HepG2 (cell line): ENCODE measurements around the gene SLC12A1. TPM values are rescaled to one million over a fixed set of nuclear protein-coding genes. Genes with fewer than 3 reads are reported as not detected.

Source experiments
- ARNT2 ChIP-seq: sonication (generic); formaldehyde crosslinking; IDR thresholded peaks from 2 replicates; pipeline ENCODE4 v1.8.0; 2022; ENCODE audit warnings: mild to moderate bottlenecking, low read depth, missing genetic modification reagents, moderate library complexity
- BCL3 ChIP-seq: sonication (generic); formaldehyde crosslinking; IDR thresholded peaks from 2 replicates; pipeline ENCODE4 v1.5.1; 2020; ENCODE audit warnings: mild to moderate bottlenecking, missing genetic modification reagents, moderate library complexity
- CBX5 ChIP-seq: sonication (generic); formaldehyde crosslinking; IDR thresholded peaks from 2 replicates; pipeline ENCODE4 v1.4.0; 2020; ENCODE audit warnings: missing genetic modification reagents, borderline replicate concordance
- HOXA3 ChIP-seq: sonication (generic); formaldehyde crosslinking; IDR thresholded peaks from 2 replicates; pipeline ENCODE4 v1.5.0; 2020; ENCODE audit warnings: missing genetic modification reagents
- KLF9 ChIP-seq: IDR thresholded peaks from 2 replicates; pipeline ENCODE4 v1.6.1; 2016; ENCODE audit warnings: low read depth
- REPIN1 ChIP-seq: sonication (generic); formaldehyde crosslinking; IDR thresholded peaks from 2 replicates; pipeline ENCODE4 v1.8.0; 2022; ENCODE audit warnings: missing genetic modification reagents, low read depth, mild to moderate bottlenecking, borderline replicate concordance
- RNF2 ChIP-seq: fragments of 450-650 bp; conservative IDR thresholded peaks from 2 replicates; pipeline ENCODE4 v1.6.1; 2016; ENCODE audit warnings: low read depth
- SOX5 ChIP-seq: IDR thresholded peaks from 2 replicates; pipeline ENCODE4 v1.6.1; 2016; ENCODE audit warnings: borderline replicate concordance
- TRIM24 ChIP-seq: sonication (generic); formaldehyde crosslinking; IDR thresholded peaks from 2 replicates; pipeline ENCODE4 v1.8.0; 2022; ENCODE audit warnings: mild to moderate bottlenecking, missing genetic modification reagents
- WIZ ChIP-seq: sonication (generic); formaldehyde crosslinking; IDR thresholded peaks from 2 replicates; pipeline ENCODE4 v1.5.1; 2020; ENCODE audit warnings: mild to moderate bottlenecking, missing genetic modification reagents
- ZFY ChIP-seq: sonication (generic); formaldehyde crosslinking; IDR thresholded peaks from 2 replicates; pipeline ENCODE4 v1.4.0; 2020; ENCODE audit warnings: missing genetic modification reagents
- ZMAT3 ChIP-seq: sonication (generic); formaldehyde crosslinking; conservative IDR thresholded peaks from 2 replicates; pipeline ENCODE4 v1.7.0; 2021; ENCODE audit warnings: missing genetic modification reagents
- ZMYM4 ChIP-seq: sonication (generic); formaldehyde crosslinking; IDR thresholded peaks from 2 replicates; pipeline ENCODE4 v1.8.1; 2023; ENCODE audit warnings: mild to moderate bottlenecking, missing genetic modification reagents
- ZNF614 ChIP-seq: IDR thresholded peaks from 2 replicates; pipeline ENCODE4 v1.6.1; 2018; ENCODE audit warnings: missing biosample characterization, missing genetic modification reagents, inconsistent platforms, borderline replicate concordance
- ZNF740 ChIP-seq: sonication (generic); formaldehyde crosslinking; IDR thresholded peaks from 2 replicates; pipeline ENCODE4 v1.4.0; 2020; ENCODE audit warnings: missing genetic modification reagents
- polyA plus RNA-seq, 8 experiments: library from polyadenylated mRNA; depleted of rRNA in 3 of 8; stranded (reverse) in 7 of 8; unstranded in 1 of 8; fragments of >200 nt; fragmentation: Illumina TruSeq in 4 of 8; extraction: Trizol in 4 of 8; gene quantifications; 2 replicates each; pipeline versions ENCODE4 v1.2.1 to v1.2.3, GENCODE V29; 2011 to 2016; ENCODE audit warnings: low read depth in 4 of 8, missing spikeins in 1 of 8, mixed read lengths in 1 of 8; ENCODE audit not compliant: insufficient read depth in 1 of 8
- total RNA-seq, 5 experiments: library from RNA; depleted of rRNA; stranded (reverse); fragments of >200 nt; fragmentation: Illumina TruSeq; extraction: Trizol; gene quantifications; 2 replicates each; pipeline ENCODE4 v1.2.3, GENCODE V29; 2016; ENCODE audit warnings: low read depth in 1 of 5
- TF ChIP-seq, protein P1 (sequence below): sonication (generic); formaldehyde crosslinking; IDR thresholded peaks from 2 replicates; pipeline ENCODE4 v1.8.0; 2022; ENCODE audit warnings: mild to moderate bottlenecking, missing genetic modification reagents, moderate library complexity
- TF ChIP-seq, protein P2 (sequence below), 2 experiments: fragments of 450-650 bp in 1 of 2; sonication (generic) in 1 of 2; formaldehyde crosslinking in 1 of 2; IDR thresholded peaks; 2 replicates each; pipeline versions ENCODE4 v1.6.1 to v1.8.0; 2016 to 2022; ENCODE audit warnings: antibody characterized with exemption in 1 of 2, mild to moderate bottlenecking in 1 of 2, missing genetic modification reagents in 1 of 2

Gene SLC12A1
- total and polyA plus RNA-seq, 2 of the 13 experiments (the other 11 are each of a cell fraction or from before 2014, with no cell fraction given): not detected

DNA sequence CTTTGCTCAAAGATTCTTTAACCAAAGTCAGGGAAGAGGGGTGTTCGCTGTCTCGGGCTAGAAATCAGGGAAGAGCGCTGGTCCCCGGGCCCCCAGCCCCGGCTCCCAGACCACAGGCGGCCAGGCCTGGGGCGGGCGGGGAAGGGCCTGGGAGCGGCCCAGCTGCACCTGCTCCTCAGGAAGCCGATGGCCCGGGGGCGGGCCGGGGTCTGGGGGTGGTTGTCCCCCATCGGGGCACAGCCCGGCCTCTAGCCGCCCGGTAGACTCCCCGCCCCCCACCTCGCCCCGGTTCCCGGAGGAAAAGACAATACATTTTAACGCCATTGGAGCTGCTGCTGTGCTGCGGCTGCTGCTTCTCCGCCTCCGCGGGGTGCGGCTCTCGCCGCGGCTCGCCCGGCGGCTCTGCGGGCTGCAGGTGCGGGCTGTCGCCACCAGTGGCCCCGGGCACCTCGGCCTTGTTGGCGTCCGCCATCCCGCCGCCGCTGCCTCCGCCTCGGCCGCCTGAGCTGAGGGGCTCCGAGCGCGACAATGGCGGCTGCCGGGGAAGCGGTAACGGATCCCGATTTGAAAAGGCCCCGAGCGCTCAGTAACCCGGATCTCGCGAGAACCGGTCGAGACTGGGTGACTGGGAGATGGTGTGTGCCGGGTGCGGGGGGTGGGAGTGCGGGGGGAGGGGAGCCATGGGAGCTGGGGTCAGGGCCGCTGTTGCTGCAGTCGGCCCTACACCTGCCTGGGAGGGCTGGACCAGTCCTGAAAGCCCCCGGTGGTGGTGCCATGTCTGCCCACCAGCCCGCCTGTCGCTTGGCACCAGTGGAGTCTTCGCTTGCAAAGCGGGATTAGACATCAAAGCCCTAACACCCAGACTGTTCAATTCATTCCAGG is 28.1 kb upstream of the SLC12A1 start, which contains the start of gene MYEF2 (continued):
- no peak for TF ChIP-seq BCL3 (CRISPR knock-in tag)
- no peak for TF ChIP-seq ZNF614 (CRISPR knock-in tag)
- TF ChIP-seq TRIM24 (CRISPR knock-in tag): no peak
- TF ChIP-seq, protein P1, sequence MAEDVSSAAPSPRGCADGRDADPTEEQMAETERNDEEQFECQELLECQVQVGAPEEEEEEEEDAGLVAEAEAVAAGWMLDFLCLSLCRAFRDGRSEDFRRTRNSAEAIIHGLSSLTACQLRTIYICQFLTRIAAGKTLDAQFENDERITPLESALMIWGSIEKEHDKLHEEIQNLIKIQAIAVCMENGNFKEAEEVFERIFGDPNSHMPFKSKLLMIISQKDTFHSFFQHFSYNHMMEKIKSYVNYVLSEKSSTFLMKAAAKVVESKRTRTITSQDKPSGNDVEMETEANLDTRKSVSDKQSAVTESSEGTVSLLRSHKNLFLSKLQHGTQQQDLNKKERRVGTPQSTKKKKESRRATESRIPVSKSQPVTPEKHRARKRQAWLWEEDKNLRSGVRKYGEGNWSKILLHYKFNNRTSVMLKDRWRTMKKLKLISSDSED (CRISPR knock-in tag): no peak
- peak; percentile 64; the same call in 1 of the 2 replicates for TF ChIP-seq RNF2
- TF ChIP-seq REPIN1 (CRISPR knock-in tag): peak; percentile 66; the same call in 1 of the 2 replicates
- no peak for TF ChIP-seq ZNF740
- peak; percentile 67 for TF ChIP-seq ZFY (CRISPR knock-in tag)
- no peak for TF ChIP-seq SOX5 (CRISPR knock-in tag)
- TF ChIP-seq ZMAT3 (CRISPR knock-in tag): no peak
- TF ChIP-seq ARNT2 (CRISPR knock-in tag): peak; percentile 51; the same call in 1 of the 2 replicates
- TF ChIP-seq HOXA3 (CRISPR knock-in tag): peak; percentile 36; the same call in 1 of the 2 replicates
- no peak for TF ChIP-seq WIZ
- TF ChIP-seq KLF9 (CRISPR knock-in tag): no peak
- TF ChIP-seq, protein P2, sequence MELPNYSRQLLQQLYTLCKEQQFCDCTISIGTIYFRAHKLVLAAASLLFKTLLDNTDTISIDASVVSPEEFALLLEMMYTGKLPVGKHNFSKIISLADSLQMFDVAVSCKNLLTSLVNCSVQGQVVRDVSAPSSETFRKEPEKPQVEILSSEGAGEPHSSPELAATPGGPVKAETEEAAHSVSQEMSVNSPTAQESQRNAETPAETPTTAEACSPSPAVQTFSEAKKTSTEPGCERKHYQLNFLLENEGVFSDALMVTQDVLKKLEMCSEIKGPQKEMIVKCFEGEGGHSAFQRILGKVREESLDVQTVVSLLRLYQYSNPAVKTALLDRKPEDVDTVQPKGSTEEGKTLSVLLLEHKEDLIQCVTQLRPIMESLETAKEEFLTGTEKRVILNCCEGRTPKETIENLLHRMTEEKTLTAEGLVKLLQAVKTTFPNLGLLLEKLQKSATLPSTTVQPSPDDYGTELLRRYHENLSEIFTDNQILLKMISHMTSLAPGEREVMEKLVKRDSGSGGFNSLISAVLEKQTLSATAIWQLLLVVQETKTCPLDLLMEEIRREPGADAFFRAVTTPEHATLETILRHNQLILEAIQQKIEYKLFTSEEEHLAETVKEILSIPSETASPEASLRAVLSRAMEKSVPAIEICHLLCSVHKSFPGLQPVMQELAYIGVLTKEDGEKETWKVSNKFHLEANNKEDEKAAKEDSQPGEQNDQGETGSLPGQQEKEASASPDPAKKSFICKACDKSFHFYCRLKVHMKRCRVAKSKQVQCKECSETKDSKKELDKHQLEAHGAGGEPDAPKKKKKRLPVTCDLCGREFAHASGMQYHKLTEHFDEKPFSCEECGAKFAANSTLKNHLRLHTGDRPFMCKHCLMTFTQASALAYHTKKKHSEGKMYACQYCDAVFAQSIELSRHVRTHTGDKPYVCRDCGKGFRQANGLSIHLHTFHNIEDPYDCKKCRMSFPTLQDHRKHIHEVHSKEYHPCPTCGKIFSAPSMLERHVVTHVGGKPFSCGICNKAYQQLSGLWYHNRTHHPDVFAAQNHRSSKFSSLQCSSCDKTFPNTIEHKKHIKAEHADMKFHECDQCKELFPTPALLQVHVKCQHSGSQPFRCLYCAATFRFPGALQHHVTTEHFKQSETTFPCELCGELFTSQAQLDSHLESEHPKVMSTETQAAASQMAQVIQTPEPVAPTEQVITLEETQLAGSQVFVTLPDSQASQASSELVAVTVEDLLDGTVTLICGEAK (IDR thresholded peaks at IDR 0.05): no peak
- TF ChIP-seq, protein P2 (CRISPR knock-in tag; IDR thresholded peaks at IDR 0.05): 0 out of 2 replicates have a peak, but pooled peaks have one; percentile 16
- no peak for TF ChIP-seq CBX5 (CRISPR knock-in tag)
- TF ChIP-seq ZMYM4 (CRISPR knock-in tag): peak; percentile 83
